ENCODE measurements around the gene SETBP1.

Gene SETBP1

GRCh38 chr18:45090526-45091140 lies 409.9 kb downstream of the SETBP1 start:
- Histone ChIP-seq H3K4me3 (no peak overlapping the region), H3K27me3 (ENCODE audit: low read depth) (no peaks in the 10 kb centered on the region), H3K4me1 (no peaks in the 10 kb centered on the region), H3K9me3 (no peaks in the 10 kb centered on the region), H3K36me3 (replicated peaks) (no peaks in the 10 kb centered on the region)
- no peak for DNase-seq (ENCODE audit: low spot score in 2 of 2)
- in situ Hi-C loops (cut with MboI; ENCODE audit: low sequenced_read_pairs) = no loop called here

GRCh38 chr18:45100321-45101105 lies 419.8 kb downstream of the SETBP1 start:
- no peaks in the 10 kb centered on the region for H3K9me3 ChIP-seq
- no peak overlapping the region for H3K4me3 ChIP-seq
- DNase-seq (ENCODE audit: low spot score in 2 of 2) = no peak
- H3K36me3 ChIP-seq (replicated peaks) = no peaks in the 10 kb centered on the region
- no peaks in the 10 kb centered on the region for H3K27me3 ChIP-seq (ENCODE audit: low read depth)
- in situ Hi-C loops (cut with MboI; ENCODE audit: low sequenced_read_pairs) = no loop called here
- no peaks in the 10 kb centered on the region for H3K4me1 ChIP-seq

GRCh38 chr18:45102126-45102525 lies 421.4 kb downstream of the SETBP1 start:
- in situ Hi-C loops (cut with MboI; ENCODE audit: low sequenced_read_pairs) = no loop called here
- Histone ChIP-seq H3K27me3 (ENCODE audit: low read depth) (no peaks in the 10 kb centered on the region), H3K9me3 (no peaks in the 10 kb centered on the region), H3K36me3 (replicated peaks) (no peaks in the 10 kb centered on the region), H3K4me1 (no peaks in the 10 kb centered on the region), H3K4me3 (no peak overlapping the region)
- no peak for DNase-seq (ENCODE audit: low spot score in 2 of 2)

GRCh38 chr18:45102863-45103262 lies 422.2 kb downstream of the SETBP1 start:
- Histone ChIP-seq H3K9me3 (no peaks in the 10 kb centered on the region), H3K4me3 (no peak overlapping the region), H3K4me1 (no peaks in the 10 kb centered on the region), H3K27me3 (ENCODE audit: low read depth) (no peaks in the 10 kb centered on the region), H3K36me3 (replicated peaks) (no peaks in the 10 kb centered on the region)
- no peak for DNase-seq (ENCODE audit: low spot score in 2 of 2)
- in situ Hi-C loops (cut with MboI; ENCODE audit: low sequenced_read_pairs) = no loop called here

- Histone ChIP-seq H3K4me3 (no peak overlapping the region), H3K36me3 (replicated peaks) (no peaks in the 10 kb centered on the region), H3K4me1 (no peaks in the 10 kb centered on the region), H3K9me3 (no peaks in the 10 kb centered on the region), H3K27me3 (ENCODE audit: low read depth) (no peaks in the 10 kb centered on the region)
- DNase-seq (ENCODE audit: low spot score in 2 of 2) = no peak
- in situ Hi-C loops (cut with MboI; ENCODE audit: low sequenced_read_pairs) = no loop called here
These were observed 422.8 kb downstream of the SETBP1 start for GRCh38 chr18:45103319-45104048.

- Histone ChIP-seq H3K4me1 (no peaks in the 10 kb centered on the region), H3K4me3 (no peak overlapping the region)
These were observed 423.3 kb downstream of the SETBP1 start for GRCh38 chr18:45104049-45104395.

GRCh38 chr18:45106331-45106774 lies 425.7 kb downstream of the SETBP1 start:
- no peaks in the 10 kb centered on the region for H3K36me3 ChIP-seq (replicated peaks)
- H3K4me1 ChIP-seq = no peaks in the 10 kb centered on the region
- no peaks in the 10 kb centered on the region for H3K27me3 ChIP-seq (ENCODE audit: low read depth)
- H3K9me3 ChIP-seq = no peaks in the 10 kb centered on the region
- in situ Hi-C loops (cut with MboI; ENCODE audit: low sequenced_read_pairs) = no loop called here
- H3K4me3 ChIP-seq = no peak overlapping the region
- DNase-seq (ENCODE audit: low spot score in 2 of 2) = no peak

More at GRCh38 chr18:45104049-45104395, 423.3 kb downstream of the SETBP1 start:
- Histone ChIP-seq H3K9me3 (no peaks in the 10 kb centered on the region), H3K27me3 (ENCODE audit: low read depth) (no peaks in the 10 kb centered on the region), H3K36me3 (replicated peaks) (no peaks in the 10 kb centered on the region)
- DNase-seq (ENCODE audit: low spot score in 2 of 2) = no peak
- in situ Hi-C loops (cut with MboI; ENCODE audit: low sequenced_read_pairs) = no loop called here

- Histone ChIP-seq H3K36me3 (replicated peaks) (no peaks in the 10 kb centered on the region), H3K9me3 (no peaks in the 10 kb centered on the region), H3K4me1 (no peaks in the 10 kb centered on the region), H3K4me3 (no peak overlapping the region), H3K27me3 (ENCODE audit: low read depth) (no peaks in the 10 kb centered on the region)
- in situ Hi-C loops (cut with MboI; ENCODE audit: low sequenced_read_pairs) = no loop called here
- no peak for DNase-seq (ENCODE audit: low spot score in 2 of 2)
These were observed 426.7 kb downstream of the SETBP1 start for GRCh38 chr18:45107425-45107824.

GRCh38 chr18:45108754-45109153 lies 428.1 kb downstream of the SETBP1 start:
- in situ Hi-C loops (cut with MboI; ENCODE audit: low sequenced_read_pairs) = no loop called here
- H3K36me3 ChIP-seq (replicated peaks) = no peaks in the 10 kb centered on the region
- H3K4me3 ChIP-seq = no peak overlapping the region
- no peaks in the 10 kb centered on the region for H3K4me1 ChIP-seq
- H3K27me3 ChIP-seq (ENCODE audit: low read depth) = no peaks in the 10 kb centered on the region
- no peaks in the 10 kb centered on the region for H3K9me3 ChIP-seq
- no peak for DNase-seq (ENCODE audit: low spot score in 2 of 2)

GRCh38 chr18:45109271-45109670 lies 428.6 kb downstream of the SETBP1 start:
- no peak for DNase-seq (ENCODE audit: low spot score in 2 of 2)
- in situ Hi-C loops (cut with MboI; ENCODE audit: low sequenced_read_pairs) = no loop called here

GRCh38 chr18:45109706-45110105 lies 429.0 kb downstream of the SETBP1 start:
- Histone ChIP-seq H3K27me3 (ENCODE audit: low read depth) (no peaks in the 10 kb centered on the region; the same call in 1 of the 2 replicates), H3K36me3 (replicated peaks) (no peaks in the 10 kb centered on the region), H3K9me3 (no peaks in the 10 kb centered on the region), H3K4me3 (no peak overlapping the region), H3K4me1 (no peaks in the 10 kb centered on the region)
- in situ Hi-C loops (cut with MboI; ENCODE audit: low sequenced_read_pairs) = no loop called here
- DNase-seq (ENCODE audit: low spot score in 2 of 2) = no peak

More at GRCh38 chr18:45109271-45109670, 428.6 kb downstream of the SETBP1 start:
- H3K4me1 ChIP-seq = no peaks in the 10 kb centered on the region
- no peak overlapping the region for H3K4me3 ChIP-seq
- H3K36me3 ChIP-seq (replicated peaks) = no peaks in the 10 kb centered on the region
- no peaks in the 10 kb centered on the region for H3K27me3 ChIP-seq (ENCODE audit: low read depth)
- H3K9me3 ChIP-seq = no peaks in the 10 kb centered on the region

- Histone ChIP-seq H3K4me1 (no peaks in the 10 kb centered on the region), H3K4me3 (no peak overlapping the region), H3K9me3 (no peaks in the 10 kb centered on the region), H3K36me3 (replicated peaks) (no peaks in the 10 kb centered on the region), H3K27me3 (ENCODE audit: low read depth) (no peaks in the 10 kb centered on the region; the same call in 1 of the 2 replicates)
- DNase-seq (ENCODE audit: low spot score in 2 of 2) = no peak
- in situ Hi-C loops (cut with MboI; ENCODE audit: low sequenced_read_pairs) = no loop called here
These were observed 430.2 kb downstream of the SETBP1 start for GRCh38 chr18:45110577-45111501.

GRCh38 chr18:45111502-45111848 lies 430.8 kb downstream of the SETBP1 start:
- in situ Hi-C loops (cut with MboI; ENCODE audit: low sequenced_read_pairs) = no loop called here

More at GRCh38 chr18:45111502-45111848, 430.8 kb downstream of the SETBP1 start:
- no peak overlapping the region for H3K4me3 ChIP-seq
- H3K27me3 ChIP-seq (ENCODE audit: low read depth) = no peaks in the 10 kb centered on the region; the same call in 1 of the 2 replicates
- no peak for DNase-seq (ENCODE audit: low spot score in 2 of 2)
- H3K9me3 ChIP-seq = no peaks in the 10 kb centered on the region
- no peaks in the 10 kb centered on the region for H3K36me3 ChIP-seq (replicated peaks)
- H3K4me1 ChIP-seq = no peaks in the 10 kb centered on the region
